Aorta (tissue), 5 donors: ENCODE data around the gene ZNF584. TPM values are rescaled to one million over a fixed set of nuclear protein-coding genes. Genes with fewer than 3 reads are reported as not detected.
"Not testable (repeated sequence)": the region's sequence is repeated elsewhere in the genome, so short reads cannot be mapped to it uniquely, and the experiment has no call there.

Source experiments
- ATAC-seq: fragments of 200-7000 bp; cut with Tn5 transposase; one replicate; pipeline ENCODE4 v1.9.1; 2022; ENCODE audit warnings: moderate library complexity; ENCODE audit not compliant: low FRiP score
- DNase-seq, 2 donors: peaks; one replicate each; pipeline ENCODE4 v3.0.0-alpha.2; 2020
- H3K27ac ChIP-seq, 2 donors: one replicate each; pipeline ENCODE4 v1.5.1; 2013; ENCODE audit warnings: low read length in 2 of 2, mild to moderate bottlenecking in 2 of 2, moderate library complexity in 2 of 2, control low read depth in 1 of 2, inconsistent platforms in 1 of 2, low read depth in 1 of 2
- H3K27me3 ChIP-seq, 2 donors: one replicate each; pipeline ENCODE4 v1.6.1; 2013; ENCODE audit warnings: control low read depth in 1 of 2, low read length in 1 of 2, mild to moderate bottlenecking in 1 of 2, moderate library complexity in 1 of 2; ENCODE audit not compliant: insufficient read depth in 2 of 2, control insufficient read depth in 1 of 2
- H3K36me3 ChIP-seq, 2 donors: one replicate each; pipeline ENCODE4 v1.6.1; 2013; ENCODE audit warnings: control low read depth in 1 of 2, low read length in 1 of 2, mild to moderate bottlenecking in 1 of 2; ENCODE audit not compliant: insufficient read depth in 2 of 2, control insufficient read depth in 1 of 2
- H3K4me1 ChIP-seq, 2 donors: one replicate each; pipeline ENCODE4 v1.6.1; 2013; ENCODE audit warnings: low read length in 2 of 2, control low read depth in 1 of 2, mild to moderate bottlenecking in 1 of 2, moderate library complexity in 1 of 2; ENCODE audit not compliant: insufficient read depth in 2 of 2, control insufficient read depth in 1 of 2
- H3K4me3 ChIP-seq, 2 donors: one replicate each; pipeline ENCODE4 v1.5.1; 2013; ENCODE audit warnings: low read length in 2 of 2, control low read depth in 1 of 2, mild to moderate bottlenecking in 1 of 2
- H3K9me3 ChIP-seq: one replicate; pipeline ENCODE4 v1.6.1; 2013; ENCODE audit warnings: mild to moderate bottlenecking, low read length; ENCODE audit not compliant: control insufficient read depth
- WGBS, 2 donors: extraction: QIAGEN DNeasy Blood & Tissue Kit; methylation state at CpG; one replicate each; pipeline ENCODE4 v1.1.7; 2013; 5-methylcytosine and 5-hydroxymethylcytosine counted together
- intact Hi-C, 2 donors: fragments of 100-400 bp; cut with DNase I; formaldehyde crosslinking; loops; one replicate each; pipeline versions ENCODE4 v1.14.2 to v1.15.0; 2022
- polyA plus RNA-seq, 2 donors: library from polyadenylated mRNA; stranded (reverse); fragments of 200-250 nt; gene quantifications; one replicate each; pipeline ENCODE4 v1.2.3, GENCODE V29; 2013
- total RNA-seq, 2 donors: library from RNA; stranded (reverse); fragmentation: NEBNext Ultra II Directional; extraction: Animal tissue kit (Norgen Biotek cat#: 25700); gene quantifications; one replicate each; pipeline ENCODE4 v1.2.1, GENCODE V29; 2021
- donor health status: healthy with polysubstance abuse.
- donor health status: Bipolar disorder and iron deficiency.
- donor health status: DM: no; HTN: no; CAD: no.
- donor health status: DM: no; HTN: no; CAD: no.
- donor health status: DM: yes; HTN: yes; CAD: no.

ZNF584 gene
- total and polyA plus RNA-seq, 4 donors: 0.75 to 13.4 (median 11.0) TPM

DNA sequence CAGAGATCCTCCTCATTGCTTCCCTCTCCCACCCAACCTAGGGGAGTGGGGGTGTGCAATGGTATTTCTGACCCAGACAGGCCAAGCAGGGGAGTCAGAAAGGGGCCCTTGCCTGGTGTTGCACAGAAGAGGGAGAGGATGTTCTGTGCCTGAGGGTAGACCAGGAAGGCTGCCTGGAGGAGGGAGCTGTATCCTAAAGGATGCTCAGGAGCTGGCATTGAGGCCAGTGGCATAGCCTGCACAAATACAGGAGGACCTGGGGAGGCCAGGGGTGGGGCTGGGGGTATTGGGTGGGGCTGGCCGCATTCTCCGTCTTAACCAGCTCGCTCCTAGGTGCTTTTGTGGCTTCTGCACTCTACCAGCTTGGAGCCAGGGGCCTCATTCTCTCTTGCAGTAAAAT, 8.5 kb upstream of the ZNF584 start:
- no peak overlapping the region for H3K4me3 ChIP-seq
- no peaks in the 10 kb centered on the region for H3K9me3 ChIP-seq
- H3K36me3 ChIP-seq: no peaks in the 10 kb centered on the region
- peak in 1 of 2 donors; percentile 39 for DNase-seq
- H3K4me1 ChIP-seq: no peaks in the 10 kb centered on the region
- intact Hi-C loops: loop anchor here in 1 of 2 donors (5.0 kb wide), 1 partner anchor 42 kb away; the partner anchor contains the start of gene ZNF132
- no peak overlapping the region for H3K27ac ChIP-seq
- no peak for ATAC-seq
- H3K27me3 ChIP-seq: no peaks in the 10 kb centered on the region
- 94 to 98% methylated on average over 3 of the region's 3 CpGs for WGBS, 2 donors

DNA sequence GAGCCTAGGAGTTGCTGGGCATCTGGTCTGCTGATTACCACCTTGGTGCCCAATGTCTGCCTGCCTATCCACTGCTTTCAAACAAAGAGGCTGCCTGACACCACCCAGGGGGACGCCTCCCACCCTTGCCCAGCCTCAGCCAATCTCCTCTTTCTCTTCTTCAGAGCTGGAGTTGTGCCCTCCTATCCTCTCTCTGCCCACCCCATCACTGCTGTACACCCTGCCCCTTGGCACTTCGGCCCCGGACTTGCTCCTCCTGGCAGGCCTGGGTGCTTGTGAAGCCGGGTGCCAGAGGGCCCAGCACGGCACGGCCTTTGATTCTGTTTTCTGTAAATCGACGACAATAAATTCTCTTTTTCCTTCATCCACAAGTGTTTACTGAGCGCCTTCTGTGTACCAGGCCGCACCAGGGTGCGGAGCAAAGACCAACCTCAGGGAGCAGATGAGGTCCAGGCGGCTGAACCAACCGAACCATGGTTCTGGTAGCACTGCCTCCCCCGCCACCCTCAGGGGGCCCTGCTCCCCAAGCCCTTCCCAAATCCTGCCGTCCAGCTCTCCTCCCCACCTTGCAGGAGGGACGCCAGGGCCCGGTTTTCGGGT, 8.0 kb upstream of the ZNF584 start:
- Histone ChIP-seq H3K27me3 (no peaks in the 10 kb centered on the region), H3K36me3 (no peaks in the 10 kb centered on the region), H3K4me3 (peak overlapping the region in 1 of 2 donors; percentile 57), H3K9me3 (no peaks in the 10 kb centered on the region), H3K27ac (no peak overlapping the region), H3K4me1 (no peaks in the 10 kb centered on the region)
- ATAC-seq (no peak), DNase-seq (peak; percentile 50 to 74)
- intact Hi-C loops: loop anchor here in 1 of 2 donors (5.0 kb wide), 1 partner anchor 42 kb away; the partner anchor contains the start of gene ZNF132
- WGBS, 2 donors: 22 to 39% methylated on average over 18 of the region's 18 CpGs

DNA sequence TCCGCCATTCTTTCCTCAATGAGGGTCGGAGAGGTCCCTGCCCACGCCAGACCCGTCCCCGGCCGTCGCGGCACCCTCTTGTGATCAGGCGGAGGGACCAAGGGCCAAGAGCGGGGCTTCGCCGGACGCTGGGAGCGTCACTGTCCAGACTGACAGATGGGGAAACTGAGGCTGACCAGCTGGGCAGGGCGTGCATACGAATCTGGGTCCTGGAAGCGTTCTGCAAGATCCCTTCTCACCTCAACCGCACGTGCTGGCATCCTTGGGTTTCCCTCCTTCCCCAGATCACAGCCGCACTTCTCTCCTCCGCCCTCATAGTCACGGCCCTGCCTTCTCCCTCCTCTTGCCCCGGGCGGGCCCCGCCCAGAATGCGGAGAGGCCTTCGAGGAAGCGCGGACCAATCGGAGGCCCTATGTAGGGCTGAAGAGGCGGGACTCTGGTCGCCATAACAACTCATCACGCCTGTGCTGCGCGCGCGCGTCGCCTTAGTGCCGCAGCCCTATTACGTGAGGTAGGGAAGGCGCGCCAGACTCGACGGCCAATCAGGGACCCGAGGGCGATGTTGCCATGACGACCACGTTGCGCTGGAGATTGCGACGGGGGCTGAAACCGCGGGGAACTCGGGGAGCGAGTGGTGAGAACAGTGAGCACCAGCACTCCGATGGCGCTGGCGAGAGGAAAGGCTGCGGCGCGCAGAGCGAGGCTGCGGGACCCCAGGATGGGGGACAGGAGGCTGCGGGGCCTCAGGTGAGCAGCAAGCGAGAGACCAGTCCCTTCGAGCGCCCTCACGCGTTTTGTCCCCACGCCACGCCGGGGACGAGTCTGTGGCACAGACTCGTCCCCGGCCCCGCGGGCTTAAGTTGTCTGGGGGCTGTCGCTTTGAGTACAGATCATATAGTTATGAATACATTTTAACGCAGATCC, 7.3 kb upstream of the ZNF584 start:
- Histone ChIP-seq H3K36me3 (no peaks in the 10 kb centered on the region), H3K27me3 (no peaks in the 10 kb centered on the region), H3K9me3 (no peaks in the 10 kb centered on the region), H3K27ac (no peak overlapping the region), H3K4me1 (no peaks in the 10 kb centered on the region), H3K4me3 (peak overlapping the region in 1 of 2 donors; percentile 57)
- peak; percentile 100 for ATAC-seq
- peak; percentile 100 for DNase-seq
- 1% methylated on average over 77 to 80 of the region's 80 CpGs for WGBS, 2 donors
- intact Hi-C loops: loop anchor here in 1 of 2 donors (5.0 kb wide), 1 partner anchor 41 kb away; the partner anchor contains the start of gene ZNF132

DNA sequence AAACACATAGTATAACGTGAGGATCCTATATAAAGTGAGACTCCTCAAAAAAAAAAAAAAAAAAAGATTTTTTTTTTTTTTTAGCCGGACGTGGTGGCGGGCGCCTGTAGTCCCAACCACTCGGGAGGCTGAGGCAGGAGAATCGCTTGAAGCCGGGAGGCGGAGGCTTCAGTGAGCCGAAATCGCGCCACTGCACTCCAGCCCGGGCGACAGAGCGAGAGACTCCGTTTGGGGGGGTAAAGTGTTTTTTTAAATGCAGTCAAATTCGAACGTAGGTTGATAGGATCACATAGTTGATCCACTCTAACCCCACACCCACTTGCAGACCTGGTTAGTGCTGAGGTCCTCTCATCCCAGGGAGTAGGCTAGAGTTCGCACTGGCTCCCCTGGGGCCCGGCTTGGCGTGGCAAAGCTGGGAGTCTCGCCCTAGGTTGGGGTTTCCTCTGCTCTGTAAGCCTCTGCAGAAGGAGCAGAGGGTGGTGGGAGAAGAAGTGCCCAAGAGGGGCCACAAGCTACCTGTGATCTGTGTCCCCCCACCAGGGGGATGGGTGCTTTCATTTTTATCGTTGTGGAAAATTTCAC, 6.5 kb upstream of the ZNF584 start:
- Histone ChIP-seq H3K9me3 (no peaks in the 10 kb centered on the region), H3K36me3 (no peaks in the 10 kb centered on the region), H3K27me3 (no peaks in the 10 kb centered on the region), H3K4me3 (no peak overlapping the region), H3K4me1 (no peaks in the 10 kb centered on the region), H3K27ac (no peak overlapping the region)
- WGBS, 2 donors: 26 to 30% methylated on average over 21 to 23 of the region's 23 CpGs
- DNase-seq (peak in 1 of 2 donors; percentile 60), ATAC-seq (no peak)
- intact Hi-C loops: loop anchor here in 1 of 2 donors (5.0 kb wide), 1 partner anchor 40 kb away; the partner anchor contains the start of gene ZNF132

DNA sequence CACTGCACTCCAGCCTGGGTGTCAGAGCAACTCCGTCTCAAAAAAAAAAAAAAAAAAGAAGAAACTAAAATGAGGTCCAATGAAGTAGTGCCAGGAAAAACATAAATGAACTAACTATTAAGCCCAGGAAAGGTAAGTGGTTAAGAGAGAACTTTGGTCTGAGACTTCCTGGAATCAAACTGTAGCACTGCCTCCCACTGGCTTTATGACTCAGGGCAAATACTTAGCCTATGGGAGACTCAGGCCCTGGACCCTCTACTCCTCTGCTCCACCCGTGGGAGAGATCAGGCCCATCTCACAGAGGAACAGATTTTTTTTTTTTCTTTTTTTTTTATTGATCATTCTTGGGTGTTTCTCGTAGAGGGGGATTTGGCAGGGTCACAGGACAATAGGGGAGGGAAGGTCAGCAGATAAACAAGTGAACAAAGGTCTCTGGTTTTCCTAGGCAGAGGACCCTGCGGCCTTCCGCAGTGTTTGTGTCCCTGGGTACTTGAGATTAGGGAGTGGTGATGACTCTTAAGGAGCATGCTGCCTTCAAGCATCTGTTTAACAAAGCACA, 4.5 kb upstream of the ZNF584 start:
- not testable (repeated sequence) for ATAC-seq, H3K4me3 ChIP-seq, H3K36me3 ChIP-seq, H3K4me1 ChIP-seq, H3K27me3 ChIP-seq, H3K9me3 ChIP-seq, H3K27ac ChIP-seq, DNase-seq
- 71 to 82% methylated on average over 4 to 5 of the region's 5 CpGs for WGBS, 2 donors
- intact Hi-C loops: loop anchor here in 1 of 2 donors (5.0 kb wide), 1 partner anchor 38 kb away; the partner anchor contains the start of gene ZNF132

DNA sequence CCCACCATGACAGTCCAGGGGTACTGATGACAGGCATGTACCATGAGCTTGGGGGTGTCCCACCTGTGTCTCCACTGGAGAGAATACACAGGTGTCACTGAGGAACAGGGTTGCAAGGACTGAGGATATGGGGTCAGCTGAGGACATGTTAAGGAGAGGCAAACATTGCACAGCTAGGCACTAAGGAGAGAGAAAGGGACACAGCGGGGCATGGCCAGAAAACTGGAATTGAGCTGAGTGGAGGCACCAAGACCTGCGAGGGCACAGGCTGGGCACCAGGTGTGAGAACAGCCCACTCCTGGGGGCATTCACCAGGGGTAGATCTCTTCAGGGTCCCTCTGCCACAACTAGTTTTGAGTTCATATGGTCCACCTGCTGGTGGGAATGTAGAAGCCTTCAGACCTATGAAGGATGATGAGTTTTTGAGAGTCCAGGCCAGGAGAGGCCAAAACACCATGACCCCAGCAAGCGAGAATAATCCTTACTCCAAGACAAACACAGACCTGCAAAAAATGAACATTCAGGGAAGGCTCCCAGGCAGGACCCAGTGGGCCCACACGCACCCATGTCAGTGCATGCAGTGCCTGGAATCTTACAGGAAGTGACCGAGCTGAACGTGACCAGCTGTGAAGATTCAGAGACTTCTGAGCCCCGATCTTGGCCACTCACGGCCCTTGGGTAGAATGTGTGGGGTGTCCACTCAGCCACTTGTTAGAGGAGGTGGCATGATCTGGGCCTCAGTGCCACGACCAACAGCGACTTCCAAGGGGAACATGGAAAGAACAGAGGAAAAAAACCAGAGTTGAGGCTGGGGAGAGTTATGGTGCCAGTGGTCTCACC, 1.4 kb upstream of the ZNF584 start:
- ATAC-seq (no peak), DNase-seq (no peak)
- Histone ChIP-seq H3K4me1 (no peaks in the 10 kb centered on the region), H3K36me3 (no peaks in the 10 kb centered on the region), H3K27ac (no peak overlapping the region), H3K9me3 (no peaks in the 10 kb centered on the region), H3K27me3 (no peaks in the 10 kb centered on the region), H3K4me3 (no peak overlapping the region)
- intact Hi-C loops: no loop called here
- 66 to 72% methylated on average over 10 of the region's 10 CpGs for WGBS, 2 donors

DNA sequence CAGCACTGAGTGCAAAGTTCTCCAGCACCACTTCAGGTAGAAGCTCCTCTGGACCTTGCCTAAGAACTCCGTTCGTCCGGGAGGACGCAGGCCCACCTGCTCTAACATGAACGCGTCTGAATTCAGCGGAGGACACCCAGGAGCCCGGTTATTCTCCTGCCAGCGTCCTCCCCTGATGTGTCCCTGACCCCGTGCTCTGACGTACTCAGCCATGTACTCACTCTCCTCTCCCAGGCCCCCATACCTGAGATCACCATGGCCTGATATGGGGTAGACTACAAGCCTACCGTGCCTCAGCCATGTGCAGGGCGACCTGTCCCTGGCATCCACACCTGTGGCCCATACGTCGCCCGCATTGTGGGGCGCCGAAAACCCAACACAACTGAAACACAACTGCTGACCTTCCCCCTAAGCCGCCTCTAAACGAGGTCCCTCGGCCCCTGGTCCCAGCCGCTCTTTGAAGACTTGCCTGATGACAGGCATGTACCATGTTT, 744 bp upstream of the ZNF584 start:
- no peak for DNase-seq
- H3K4me1 ChIP-seq: no peaks in the 10 kb centered on the region
- intact Hi-C loops: no loop called here
- H3K9me3 ChIP-seq: no peaks in the 10 kb centered on the region
- peak overlapping the region; percentile 71 to 79 for H3K4me3 ChIP-seq
- no peaks in the 10 kb centered on the region for H3K36me3 ChIP-seq
- peak overlapping the region in 1 of 2 donors; percentile 87 for H3K27ac ChIP-seq
- no peaks in the 10 kb centered on the region for H3K27me3 ChIP-seq
- WGBS, 2 donors: 9 to 12% methylated on average over 22 of the region's 22 CpGs
- ATAC-seq: peak; percentile 3
